Stomach (tissue), 9 donors: ENCODE data around the gene NTM. TPM values are rescaled to one million over a fixed set of nuclear protein-coding genes. Genes with fewer than 3 reads are reported as not detected.

Experiments
- DNase-seq, 2 donors: peaks; one replicate each; pipeline versions ENCODE4 v3.0.0 to v3.0.0-alpha.2; 2013 to 2019
- H3K27ac ChIP-seq, 5 donors: fragments of 200-600 bp in 4 of 5; sonication (generic) in 4 of 5; one replicate each; pipeline ENCODE4 v1.5.1; 2013 to 2019; ENCODE audit warnings: mild to moderate bottlenecking in 1 of 5, moderate library complexity in 1 of 5
- H3K27me3 ChIP-seq, 3 donors: fragments of 200-600 bp; sonication (generic); one replicate each; pipeline ENCODE4 v1.5.1; 2017 to 2019; ENCODE audit warnings: mixed run types in 1 of 3
- H3K36me3 ChIP-seq, 4 donors: fragments of 200-600 bp; sonication (generic); 1 replicate in 3 of 4; 2 replicates in 1 of 4; pipeline ENCODE4 v1.5.1; 2016 to 2019
- H3K4me1 ChIP-seq, 4 donors: fragments of 200-600 bp; sonication (generic); one replicate each; pipeline ENCODE4 v1.5.1; 2016 to 2019
- H3K4me3 ChIP-seq, 4 donors: fragments of 200-600 bp; sonication (generic) in 3 of 4; one replicate each; pipeline ENCODE4 v1.5.1; 2016 to 2019; ENCODE audit warnings: mild to moderate bottlenecking in 1 of 4
- H3K9me3 ChIP-seq, 4 donors: fragments of 200-600 bp; sonication (generic); one replicate each; pipeline ENCODE4 v1.5.1; 2016 to 2019
- EP300 ChIP-seq: sonication (generic); formaldehyde crosslinking; IDR thresholded peaks from one replicate; pipeline ENCODE4 v1.6.1; 2017; ENCODE audit warnings: antibody characterized with exemption
- POLR2A ChIP-seq, 4 donors: fragments of 450-650 bp; IDR thresholded peaks; one replicate each; pipeline ENCODE4 v1.6.1; 2016; ENCODE audit warnings: antibody characterized with exemption in 4 of 4, control low read depth in 2 of 4, mild to moderate bottlenecking in 1 of 4, moderate library complexity in 1 of 4
- POLR2AphosphoS5 ChIP-seq, 3 donors: sonication (generic); formaldehyde crosslinking; IDR thresholded peaks; one replicate each; pipeline ENCODE4 v1.6.1; 2016; ENCODE audit warnings: antibody characterized with exemption in 3 of 3
- WGBS, 5 donors: extraction: QIAGEN DNeasy Blood & Tissue Kit in 3 of 5; methylation state at CpG; one replicate each; pipeline versions ENCODE4 v1.1.5 to v1.1.7; 2013 to 2018; 5-methylcytosine and 5-hydroxymethylcytosine counted together
- intact Hi-C: fragments of 100-400 bp; cut with DNase I; formaldehyde crosslinking; loops from one replicate; pipeline ENCODE4 v1.15.1; 2023; ENCODE audit warnings: low total_unique reads
- polyA plus RNA-seq, 3 donors: library from polyadenylated mRNA; stranded (reverse); fragments of 200-250 nt; gene quantifications; one replicate each; pipeline ENCODE4 v1.2.3, GENCODE V29; 2013
- total RNA-seq, 5 donors: library from RNA; depleted of rRNA; stranded (reverse); fragments of >200 nt; gene quantifications; one replicate each; pipeline versions ENCODE4 v1.1.0 to v1.2.3, GENCODE V29; 2014 to 2016
- TF ChIP-seq, protein P1 (sequence below), 7 experiments: fragments of 450-650 bp in 4 of 7; fragments of 200-600 bp in 3 of 7; sonication (generic) in 3 of 7; IDR thresholded peaks; one replicate each; pipeline ENCODE4 v1.5.1; 2016 to 2019; ENCODE audit warnings: antibody characterized with exemption in 7 of 7, control low read depth in 2 of 7, mild to moderate bottlenecking in 1 of 7
- donor health status: healthy with polysubstance abuse.
- donor health status: Bipolar disorder and iron deficiency.
- donor health status: healthy.

The NTM gene
- total and polyA plus RNA-seq, 8 donors = 0.50 to 8.4 (median 1.3) TPM; not detected in 3

GRCh38 chr11:131345406-131345805, 25.0 kb upstream of the NTM start:
- TF ChIP-seq, protein P1, sequence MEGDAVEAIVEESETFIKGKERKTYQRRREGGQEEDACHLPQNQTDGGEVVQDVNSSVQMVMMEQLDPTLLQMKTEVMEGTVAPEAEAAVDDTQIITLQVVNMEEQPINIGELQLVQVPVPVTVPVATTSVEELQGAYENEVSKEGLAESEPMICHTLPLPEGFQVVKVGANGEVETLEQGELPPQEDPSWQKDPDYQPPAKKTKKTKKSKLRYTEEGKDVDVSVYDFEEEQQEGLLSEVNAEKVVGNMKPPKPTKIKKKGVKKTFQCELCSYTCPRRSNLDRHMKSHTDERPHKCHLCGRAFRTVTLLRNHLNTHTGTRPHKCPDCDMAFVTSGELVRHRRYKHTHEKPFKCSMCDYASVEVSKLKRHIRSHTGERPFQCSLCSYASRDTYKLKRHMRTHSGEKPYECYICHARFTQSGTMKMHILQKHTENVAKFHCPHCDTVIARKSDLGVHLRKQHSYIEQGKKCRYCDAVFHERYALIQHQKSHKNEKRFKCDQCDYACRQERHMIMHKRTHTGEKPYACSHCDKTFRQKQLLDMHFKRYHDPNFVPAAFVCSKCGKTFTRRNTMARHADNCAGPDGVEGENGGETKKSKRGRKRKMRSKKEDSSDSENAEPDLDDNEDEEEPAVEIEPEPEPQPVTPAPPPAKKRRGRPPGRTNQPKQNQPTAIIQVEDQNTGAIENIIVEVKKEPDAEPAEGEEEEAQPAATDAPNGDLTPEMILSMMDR (IDR thresholded peaks at IDR 0.05) = no peak
- no peak for TF ChIP-seq POLR2AphosphoS5 (IDR thresholded peaks at IDR 0.05)
- no peak for TF ChIP-seq POLR2A (IDR thresholded peaks at IDR 0.05)
- TF ChIP-seq EP300 = no peak

GRCh38 chr11:131349368-131350086, 20.9 kb upstream of the NTM start:
- intact Hi-C loops = no loop called here
- Histone ChIP-seq H3K9me3 (no peaks in the 10 kb centered on the region), H3K4me3 (no peak overlapping the region), H3K4me1 (no peaks in the 10 kb centered on the region), H3K27ac (no peak overlapping the region), H3K36me3 (no peaks in the 10 kb centered on the region), H3K27me3 (no peaks in the 10 kb centered on the region)
- 73 to 83% (median 76%) methylated on average over 11 of the region's 11 CpGs for WGBS, 5 donors
- no peak for TF ChIP-seq POLR2A (IDR thresholded peaks at IDR 0.05)
- TF ChIP-seq EP300 = no peak
- TF ChIP-seq, protein P1 (IDR thresholded peaks at IDR 0.05) = no peak
- no peak for TF ChIP-seq POLR2AphosphoS5 (IDR thresholded peaks at IDR 0.05)
- no peak for DNase-seq

More at GRCh38 chr11:131345406-131345805, 25.0 kb upstream of the NTM start:
- DNase-seq = no peak
- no peaks in the 10 kb centered on the region for H3K27me3 ChIP-seq
- H3K9me3 ChIP-seq = no peaks in the 10 kb centered on the region
- no peak overlapping the region for H3K27ac ChIP-seq
- no peaks in the 10 kb centered on the region for H3K36me3 ChIP-seq
- no peaks in the 10 kb centered on the region for H3K4me1 ChIP-seq
- no peak overlapping the region for H3K4me3 ChIP-seq
- WGBS, 5 donors = 87 to 97% (median 91%) methylated on average over 3 of the region's 3 CpGs
- intact Hi-C loops = no loop called here

- TF ChIP-seq, protein P1 (IDR thresholded peaks at IDR 0.05) = no peak
- Histone ChIP-seq H3K27ac (no peak overlapping the region), H3K36me3 (no peaks in the 10 kb centered on the region), H3K4me3 (no peak overlapping the region), H3K9me3 (no peaks in the 10 kb centered on the region), H3K4me1 (no peaks in the 10 kb centered on the region), H3K27me3 (no peaks in the 10 kb centered on the region)
- WGBS, 5 donors = 68 to 81% (median 77%) methylated on average over 9 of the region's 9 CpGs
- DNase-seq = no peak
- intact Hi-C loops = no loop called here
Observed at GRCh38 chr11:131350872-131351271, 19.5 kb upstream of the NTM start.

GRCh38 chr11:131351848-131352247, 18.6 kb upstream of the NTM start:
- 11 to 46% (median 41%) methylated on average over 1 of the region's 1 CpG for WGBS, 5 donors
- no peak for DNase-seq
- Histone ChIP-seq H3K4me1 (no peaks in the 10 kb centered on the region), H3K4me3 (no peak overlapping the region), H3K9me3 (no peaks in the 10 kb centered on the region), H3K27ac (no peak overlapping the region), H3K36me3 (no peaks in the 10 kb centered on the region), H3K27me3 (no peaks in the 10 kb centered on the region)
- TF ChIP-seq POLR2A (IDR thresholded peaks at IDR 0.05) = no peak
- TF ChIP-seq EP300 = no peak
- no peak for TF ChIP-seq POLR2AphosphoS5 (IDR thresholded peaks at IDR 0.05)
- TF ChIP-seq, protein P1 (IDR thresholded peaks at IDR 0.05) = no peak
- intact Hi-C loops = no loop called here
